IMR-90 (cell line): Measurements from ENCODE around the gene COL5A1. TPM values are rescaled to one million over a fixed set of nuclear protein-coding genes. Genes with fewer than 3 reads are reported as not detected.

Source experiments
- ATAC-seq: fragments of 200-7000 bp; cut with Tn5 transposase; 2 replicates; pipeline ENCODE4 v1.9.1; 2020; ENCODE audit warnings: low read depth, mild to moderate bottlenecking, moderate library complexity
- BruUV-seq: library from RNA; stranded (reverse); fragments of 400-500 nt; replicated peaks from 2 replicates; lab custom pipeline; 2021; lab: Mats Ljungman, UMichigan
- CTCF ChIA-PET: fragments of 300-600 bp; formaldehyde crosslinking; extraction: SDS; loops from one replicate; lab custom pipeline; 2021; ENCODE audit warnings: antibody characterized with exemption; lab: Yijun Ruan, JAX
- POLR2A ChIA-PET: fragments of 300-600 bp; sonication (Branson Sonifier 250); formaldehyde crosslinking; loops from one replicate; lab custom pipeline; 2022; ENCODE audit warnings: antibody characterized with exemption; ENCODE audit not compliant: unreplicated experiment; lab: Charles Lee
- DNase-seq: peaks from one replicate; pipeline ENCODE4 v3.0.0; 2013
- H2AFZ ChIP-seq: replicated peaks from 2 replicates; pipeline ENCODE3; 2013; ENCODE audit warnings: low read length, mild to moderate bottlenecking; ENCODE audit not compliant: poor library complexity
- H2AK5ac ChIP-seq: 2 replicates; pipeline ENCODE4 v1.6.1; 2013; ENCODE audit warnings: low read depth, low read length, inconsistent platforms
- H2AK9ac ChIP-seq: replicated peaks from 2 replicates; pipeline ENCODE3; 2013; ENCODE audit warnings: mild to moderate bottlenecking, low read depth, low read length, moderate library complexity; ENCODE audit not compliant: poor library complexity
- H2BK120ac ChIP-seq: 2 replicates; pipeline ENCODE4 v1.6.1; 2013; ENCODE audit warnings: low read depth, low read length, inconsistent platforms
- H2BK15ac ChIP-seq: 3 replicates; pipeline ENCODE4 v1.6.1; 2013; ENCODE audit warnings: low read depth, low read length, inconsistent platforms
- H2BK20ac ChIP-seq: 2 replicates; pipeline ENCODE4 v1.6.1; 2013; ENCODE audit warnings: low read depth, mild to moderate bottlenecking, inconsistent platforms, low read length, moderate library complexity
- H2BK5ac ChIP-seq: 2 replicates; pipeline ENCODE4 v1.6.1; 2013; ENCODE audit warnings: mild to moderate bottlenecking, low read depth, low read length, inconsistent platforms; ENCODE audit not compliant: poor library complexity, severe bottlenecking
- H3K14ac ChIP-seq: replicated peaks from 2 replicates; pipeline ENCODE4 v1.6.1; 2013; ENCODE audit warnings: low read depth, low read length, inconsistent platforms
- H3K18ac ChIP-seq: 2 replicates; pipeline ENCODE4 v1.6.1; 2013; ENCODE audit warnings: low read depth, low read length, control low read depth
- H3K23ac ChIP-seq: 2 replicates; pipeline ENCODE4 v1.6.1; 2013; ENCODE audit warnings: low read depth, low read length, inconsistent platforms
- H3K27ac ChIP-seq: 2 replicates; pipeline ENCODE4 v1.5.1; 2013; ENCODE audit warnings: mild to moderate bottlenecking, control low read depth, low read length; ENCODE audit not compliant: insufficient read depth
- H3K27me3 ChIP-seq: 2 replicates; pipeline ENCODE4 v1.6.1; 2013; ENCODE audit warnings: low read length; ENCODE audit not compliant: control insufficient read depth, insufficient read depth
- H3K36me3 ChIP-seq: 2 replicates; pipeline ENCODE4 v1.6.1; 2013; ENCODE audit warnings: low read length, mixed read lengths; ENCODE audit not compliant: control insufficient read depth, insufficient read depth
- H3K4ac ChIP-seq: 2 replicates; pipeline ENCODE4 v1.6.1; 2013; ENCODE audit warnings: low read depth, low read length, inconsistent platforms
- H3K4me1 ChIP-seq: 2 replicates; pipeline ENCODE4 v1.6.1; 2013; ENCODE audit warnings: low read length, mixed read lengths; ENCODE audit not compliant: control insufficient read depth, insufficient read depth
- H3K4me2 ChIP-seq: 2 replicates; pipeline ENCODE4 v1.6.1; 2013; ENCODE audit warnings: low read depth, mild to moderate bottlenecking, control low read depth, low read length, moderate library complexity
- H3K4me3 ChIP-seq: 2 replicates; pipeline ENCODE4 v1.5.1; 2013; ENCODE audit warnings: low read depth, mild to moderate bottlenecking, control low read depth, low read length, moderate library complexity; ENCODE audit not compliant: insufficient read depth
- H3K56ac ChIP-seq: 2 replicates; pipeline ENCODE4 v1.6.1; 2013; ENCODE audit warnings: low read length, inconsistent platforms; ENCODE audit not compliant: insufficient read depth; ENCODE audit errors: extremely low read depth
- H3K79me1 ChIP-seq, 2 experiments: 2 replicates each; pipeline ENCODE4 v1.6.1; 2013; ENCODE audit warnings: low read length in 2 of 2, inconsistent platforms in 1 of 2, low read depth in 1 of 2
- H3K9ac ChIP-seq: 2 replicates; pipeline ENCODE4 v1.6.1; 2013; ENCODE audit warnings: low read depth, low read length, control low read depth
- H3K9me1 ChIP-seq: 2 replicates; pipeline ENCODE4 v1.6.1; 2013; ENCODE audit warnings: low read length, inconsistent platforms; ENCODE audit not compliant: insufficient read depth
- H3K9me3 ChIP-seq: 2 replicates; pipeline ENCODE4 v1.6.1; 2013; ENCODE audit warnings: low read length; ENCODE audit not compliant: control insufficient read depth, insufficient read depth
- H4K20me1 ChIP-seq: 2 replicates; pipeline ENCODE4 v1.6.1; 2013; ENCODE audit warnings: low read length, inconsistent platforms; ENCODE audit not compliant: insufficient read depth
- H4K5ac ChIP-seq: 2 replicates; pipeline ENCODE4 v1.6.1; 2013; ENCODE audit warnings: mild to moderate bottlenecking, low read depth, low read length, control low read depth
- H4K8ac ChIP-seq, 2 experiments: 2 replicates each; pipeline ENCODE4 v1.6.1; 2013; ENCODE audit warnings: low read depth in 2 of 2, low read length in 2 of 2, control low read depth in 1 of 2, inconsistent platforms in 1 of 2
- H4K91ac ChIP-seq: 2 replicates; pipeline ENCODE4 v1.6.1; 2013; ENCODE audit warnings: low read depth, low read length, inconsistent platforms; ENCODE audit not compliant: insufficient read depth
- BHLHE40 ChIP-seq: fragments of 150-350 bp; IDR thresholded peaks from 2 replicates; pipeline ENCODE4 v1.6.1; 2016; ENCODE audit warnings: mild to moderate bottlenecking, low read depth, low read length
- MAFK ChIP-seq: IDR thresholded peaks from 2 replicates; pipeline ENCODE4 v1.6.1; 2012; ENCODE audit warnings: low read depth, low read length, improper control_type of control experiment
- RAD21 ChIP-seq: IDR thresholded peaks from 2 replicates; pipeline ENCODE4 v1.6.1; 2012; ENCODE audit warnings: low read length, improper control_type of control experiment
- WGBS, 2 experiments: methylation state at CpG; one replicate each; pipeline versions ENCODE4 v1.1.5 to v1.1.7; 2013; ENCODE audit warnings: missing lambda C conversion rate in 2 of 2; ENCODE audit not compliant: insufficient read length in 1 of 2; ENCODE audit errors: extremely low coverage in 2 of 2; 5-methylcytosine and 5-hydroxymethylcytosine counted together
- dilution Hi-C: fragments of 300-500 bp; cut with HindIII; formaldehyde crosslinking; loops from one replicate; pipeline ENCODE4 v1.14.3; 2018; ENCODE audit warnings: low sequenced_read_pairs; ENCODE audit not compliant: unreplicated experiment
- in situ Hi-C: fragments of 300-500 bp; cut with MboI; formaldehyde crosslinking; loops from 3 replicates; pipeline ENCODE4 v1.14.3; 2019; ENCODE audit warnings: low sequenced_read_pairs, inconsistent platforms, mixed read lengths
- intact Hi-C: fragments of 100-400 bp; cut with micrococcal nuclease; formaldehyde crosslinking; loops from 2 replicates; pipeline ENCODE4 v1.10.0; 2022
- polyA plus RNA-seq, 3 experiments: library from polyadenylated mRNA; depleted of rRNA; stranded (reverse); fragments of >200 nt; gene quantifications; 2 replicates each; pipeline ENCODE4 v1.2.3, GENCODE V29; 2012; ENCODE audit warnings: low replicate concordance in 1 of 3
- total RNA-seq: library from RNA; depleted of rRNA; stranded (reverse); fragments of >200 nt; gene quantifications from 2 replicates; pipeline ENCODE4 v1.2.3, GENCODE V29; 2012
- TF ChIP-seq, protein P1 (sequence below): fragments of 150-350 bp; IDR thresholded peaks from 2 replicates; pipeline ENCODE4 v1.6.1; 2016; ENCODE audit warnings: low read depth, mild to moderate bottlenecking, low read length, moderate library complexity, borderline replicate concordance

Gene COL5A1
- total and polyA plus RNA-seq, 2 of the 4 experiments (the other 2 are of a cell fraction), result 19.2 to 173 TPM

DNA sequence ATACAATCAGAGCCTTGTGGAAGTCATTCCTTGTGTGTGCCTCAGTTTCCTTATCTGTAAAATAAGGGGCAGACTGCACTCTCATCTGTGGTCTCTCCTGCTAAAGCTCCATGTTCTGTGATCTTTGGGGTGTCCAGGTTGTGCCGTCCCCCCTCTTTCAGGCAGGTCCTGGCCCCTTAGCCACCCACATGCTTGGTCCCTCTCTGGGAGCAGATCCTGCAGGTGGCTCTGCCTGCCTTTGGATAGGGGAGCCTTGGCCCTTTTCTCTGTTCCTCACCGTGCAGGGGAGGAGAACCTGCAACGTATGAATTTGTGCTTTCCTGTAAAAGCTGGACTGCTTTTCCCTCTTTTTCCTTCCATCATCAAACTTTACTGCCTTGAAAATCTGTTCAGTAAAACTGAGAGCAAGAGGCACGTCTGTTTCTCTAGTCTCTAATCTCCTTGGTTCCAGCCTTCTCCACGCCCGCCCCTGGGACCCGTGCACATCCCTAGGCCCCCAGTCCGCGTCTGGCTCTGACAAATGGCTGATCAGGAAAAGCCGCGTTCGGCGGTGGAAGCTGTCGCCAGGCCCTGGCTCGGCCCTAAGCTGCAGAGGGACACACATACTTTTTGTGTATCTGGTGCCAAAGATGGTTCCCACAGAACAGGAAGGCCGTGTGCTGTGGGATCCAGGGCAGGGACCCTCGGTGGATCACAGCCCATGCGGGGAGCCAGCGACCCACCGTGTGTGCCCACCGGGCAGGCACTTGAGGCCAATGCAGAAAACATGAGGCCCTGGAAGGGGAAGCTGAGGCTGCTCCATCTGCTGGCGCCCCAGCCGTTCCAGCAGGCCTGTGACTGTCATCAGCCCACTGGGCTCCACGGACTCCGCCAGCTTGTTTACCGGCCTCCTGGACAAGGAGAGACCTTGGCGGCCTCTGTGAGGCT lies 43.4 kb upstream of the COL5A1 start:
- intact Hi-C loops, result no loop called here
- H3K79me1 ChIP-seq, result peaks cover 0 to 8% of the 10 kb centered on the region in 2 experiments; a peak in 1 of 4 replicates
- peak overlapping the region; percentile 45 for H2BK20ac ChIP-seq
- TF ChIP-seq, protein P1, sequence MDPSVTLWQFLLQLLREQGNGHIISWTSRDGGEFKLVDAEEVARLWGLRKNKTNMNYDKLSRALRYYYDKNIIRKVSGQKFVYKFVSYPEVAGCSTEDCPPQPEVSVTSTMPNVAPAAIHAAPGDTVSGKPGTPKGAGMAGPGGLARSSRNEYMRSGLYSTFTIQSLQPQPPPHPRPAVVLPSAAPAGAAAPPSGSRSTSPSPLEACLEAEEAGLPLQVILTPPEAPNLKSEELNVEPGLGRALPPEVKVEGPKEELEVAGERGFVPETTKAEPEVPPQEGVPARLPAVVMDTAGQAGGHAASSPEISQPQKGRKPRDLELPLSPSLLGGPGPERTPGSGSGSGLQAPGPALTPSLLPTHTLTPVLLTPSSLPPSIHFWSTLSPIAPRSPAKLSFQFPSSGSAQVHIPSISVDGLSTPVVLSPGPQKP, result no peak
- TF ChIP-seq MAFK (no peak), RAD21 (no peak), BHLHE40 (no peak)
- in situ Hi-C loops, result no loop called here
- dilution Hi-C loops, result no loop called here
- DNase-seq (no peak), ATAC-seq (no peak)
- H2BK120ac ChIP-seq, result peak overlapping the region; percentile 95; the same call in 1 of the 2 replicates
- CTCF ChIA-PET, result no interaction called here
- H2BK15ac ChIP-seq, result peak overlapping the region; percentile 26; the same call in 1 of the 3 replicates
- no peak overlapping the region for H4K8ac ChIP-seq
- no peak overlapping the region for H3K14ac ChIP-seq
- H3K9ac ChIP-seq, result no peak overlapping the region
- peaks cover 10% of the 10 kb centered on the region for H3K9me1 ChIP-seq
- H3K36me3 ChIP-seq, result no peaks in the 10 kb centered on the region
- H3K18ac ChIP-seq, result no peak overlapping the region
- H2BK5ac ChIP-seq, result no peak overlapping the region
- H3K4me1 ChIP-seq, result peaks cover 13% of the 10 kb centered on the region
- H4K91ac ChIP-seq, result peak overlapping the region; percentile 9
- H3K4ac ChIP-seq, result peak overlapping the region; percentile 73; the same call in 1 of the 2 replicates
- peak overlapping the region; percentile 31; the same call in 1 of the 2 replicates for H2AK5ac ChIP-seq
- POLR2A ChIA-PET, result no interaction called here
- no peak overlapping the region for H3K27ac ChIP-seq
- no peak overlapping the region for H3K23ac ChIP-seq
- no peak overlapping the region for H3K56ac ChIP-seq
- peak overlapping the region; percentile 46 for H2AFZ ChIP-seq
- no peak overlapping the region for H3K4me2 ChIP-seq
- H3K4me3 ChIP-seq, result no peak overlapping the region
- BruUV-seq, result no TSS peak
- no peaks in the 10 kb centered on the region; the same call in 1 of the 2 replicates for H4K20me1 ChIP-seq
- no peak overlapping the region for H4K5ac ChIP-seq
- H3K9me3 ChIP-seq, result 0 out of 2 replicates have a peak, but pooled peaks cover 2% of the 10 kb centered on the region
- no peaks in the 10 kb centered on the region for H3K27me3 ChIP-seq
- peak overlapping the region; percentile 51 for H2AK9ac ChIP-seq
- WGBS, 2 experiments, result 62% methylated on average over 22 of the region's 27 CpGs; no CpG with 5 or more reads in 1 of the 2 experiments
